ENCODE measurements around the gene GLT1D1.

GRCh38 chr12:128992550-128992949 lies 139.3 kb downstream of the GLT1D1 start:
- TF ChIP-seq POLR2A (IDR thresholded peaks at IDR 0.05): no peak
- TF ChIP-seq POLR2AphosphoS5 (IDR thresholded peaks at IDR 0.05): no peak
- no peak for TF ChIP-seq CTCF (IDR thresholded peaks at IDR 0.05)
- TF ChIP-seq EP300 (IDR thresholded peaks at IDR 0.05): no peak
